Heart left ventricle (tissue), 16 donors: ENCODE data around the gene GRIP1. TPM values are rescaled to one million over a fixed set of nuclear protein-coding genes. Genes with fewer than 3 reads are reported as not detected.

ENCODE experiments used
- ATAC-seq, 4 donors: fragments of 200-7000 bp; cut with Tn5 transposase; one replicate each; pipeline ENCODE4 v1.9.1; 2020 to 2022; ENCODE audit warnings: moderate library complexity in 4 of 4, mild to moderate bottlenecking in 3 of 4, moderate number of reproducible peaks in 1 of 4
- DNase-seq, 5 donors: peaks; one replicate each; pipeline ENCODE4 v3.0.0-alpha.2; 2020
- H3K27ac ChIP-seq, 12 donors: fragments of 200-600 bp; sonication (generic) in 4 of 12; one replicate each; pipeline versions ENCODE4 v1.5.0 to v1.8.0; 2016 to 2022; ENCODE audit warnings: mild to moderate bottlenecking in 2 of 12
- H3K27me3 ChIP-seq, 9 donors: fragments of 200-600 bp; sonication (generic) in 2 of 9; one replicate each; pipeline versions ENCODE4 v1.5.1 to v1.8.0; 2016 to 2022; ENCODE audit warnings: mild to moderate bottlenecking in 3 of 9
- H3K36me3 ChIP-seq, 9 donors: fragments of 200-600 bp; sonication (generic) in 2 of 9; one replicate each; pipeline versions ENCODE4 v1.5.0 to v1.8.0; 2018 to 2022; ENCODE audit warnings: mild to moderate bottlenecking in 2 of 9
- H3K4me1 ChIP-seq, 12 donors: fragments of 200-600 bp; sonication (generic) in 4 of 12; one replicate each; pipeline versions ENCODE4 v1.5.0 to v1.8.0; 2016 to 2022; ENCODE audit warnings: mild to moderate bottlenecking in 3 of 12
- H3K4me3 ChIP-seq, 12 donors: fragments of 200-600 bp; sonication (generic) in 4 of 12; one replicate each; pipeline versions ENCODE4 v1.5.0 to v1.8.0; 2017 to 2022; ENCODE audit warnings: mild to moderate bottlenecking in 9 of 12, moderate library complexity in 4 of 12
- H3K9me3 ChIP-seq, 12 donors: fragments of 200-600 bp; sonication (generic) in 4 of 12; one replicate each; pipeline versions ENCODE4 v1.5.0 to v1.8.0; 2016 to 2022; ENCODE audit warnings: mild to moderate bottlenecking in 1 of 12
- POLR2A ChIP-seq, 2 donors: fragments of 450-650 bp; IDR thresholded peaks; one replicate each; pipeline ENCODE4 v1.6.1; 2017; ENCODE audit warnings: antibody characterized with exemption in 2 of 2, mild to moderate bottlenecking in 2 of 2, moderate library complexity in 2 of 2
- WGBS, 4 donors: extraction: QIAGEN DNeasy Blood & Tissue Kit in 2 of 4; methylation state at CpG; one replicate each; pipeline versions ENCODE4 v1.1.5 to v1.1.7; 2013 to 2018; 5-methylcytosine and 5-hydroxymethylcytosine counted together
- intact Hi-C, 10 donors: fragments of 100-400 bp; cut with DNase I; formaldehyde crosslinking; loops; one replicate each; pipeline versions ENCODE4 v1.11.1 to v1.14.2; 2022
- polyA plus RNA-seq, 2 donors: library from polyadenylated mRNA; stranded (reverse); fragments of 200-250 nt; gene quantifications; one replicate each; pipeline ENCODE4 v1.2.3, GENCODE V29; 2013
- total RNA-seq, 9 donors: library from RNA; depleted of rRNA in 2 of 9; stranded (reverse); fragments of >200 nt in 2 of 9; fragmentation: NEBNext Ultra II Directional in 3 of 9; extraction: Animal tissue kit (Norgen Biotek cat#: 25700) in 3 of 9; gene quantifications; one replicate each; pipeline versions ENCODE4 v1.1.0 to v1.2.4, GENCODE V29; 2016 to 2023
- TF ChIP-seq, protein P1 (sequence below), 12 donors: fragments of 200-600 bp; sonication (generic) in 4 of 12; IDR thresholded peaks; one replicate each; pipeline versions ENCODE4 v1.5.0 to v1.8.0; 2018 to 2022; ENCODE audit warnings: antibody characterized with exemption in 12 of 12, mild to moderate bottlenecking in 5 of 12
- donor health status: ischemic (EF 13 %, LVEDD 7.1; RV severe dilation, severe dysfunction).
- donor health status: healthy with polysubstance abuse.
- donor health status: DM: no; HTN: yes; CAD: no.
- donor health status: DM: no; HTN: no; CAD: no.
- donor health status: ischemic (EF 25% LVEDD 6.9; RV normal size, moderate dysfunction).
- donor health status: ischemic (EF 25% LVEDD 5.7; RV mildly dilated, moderate dysfunction).
- donor health status: healthy.
- donor health status: DM: yes; HTN: yes; CAD: no.
- donor health status: ischemic (EF 35%, LVEDD 5.7; RV mildly dilated, moderate dysfunction).
- donor health status: nonischemic (EF 11% LVEDD 7.7; RV severe dilation, severe dysfunction).
- donor health status: DM: yes; HTN: yes; CAD: no.
- donor health status: PGD.
- donor health status: ischemic (EF 29% LVEDD 5.4; RV normal size, mild dysfunction).
- donor health status: nonischemic (EF 23%, LVEDD 6.1; RV moderate dilation, normal function).

Gene GRIP1
- total and polyA plus RNA-seq, 11 donors, result 0.30 to 8.4 (median 1.5) TPM

DNA sequence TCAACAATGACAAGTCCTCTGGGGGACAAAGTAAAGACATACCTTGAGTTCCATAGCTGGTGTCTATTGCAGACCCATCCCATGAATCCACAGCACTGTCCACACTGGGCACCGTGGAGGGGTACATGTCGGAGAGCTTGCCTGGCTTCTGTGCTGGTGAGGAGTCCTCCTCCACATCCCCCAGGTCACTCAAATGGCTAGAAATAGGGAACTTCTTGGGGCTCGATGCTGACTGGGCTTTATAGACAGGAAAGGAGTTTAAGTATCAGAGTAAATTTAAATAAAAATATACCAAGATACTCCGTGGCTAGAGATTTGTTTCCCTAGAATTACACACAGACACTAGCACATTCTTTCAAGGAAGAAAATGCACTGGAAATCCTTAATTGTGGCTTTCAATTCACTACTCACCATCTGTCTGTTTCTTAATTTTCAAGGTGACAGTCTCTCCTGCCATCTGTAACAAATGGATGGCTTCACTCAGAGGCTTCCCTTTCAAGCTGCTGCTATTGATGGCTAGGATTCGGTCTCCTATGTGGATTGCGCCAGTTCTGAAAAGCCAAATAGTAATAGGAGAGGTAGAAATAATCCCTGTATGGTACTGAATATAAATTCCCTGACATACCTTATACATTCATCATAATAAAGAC is 286.5 kb downstream of the GRIP1 start:
- WGBS, 4 donors, result 85 to 93% (median 88%) methylated on average over 6 of the region's 6 CpGs
- intact Hi-C loops, result no loop called here
- no peak overlapping the region for H3K27ac ChIP-seq
- peaks cover 0 to 13% (median 0%) of the 10 kb centered on the region in 12 donors for H3K4me1 ChIP-seq
- no peak for DNase-seq
- H3K9me3 ChIP-seq, result no peaks in the 10 kb centered on the region
- H3K36me3 ChIP-seq, result no peaks in the 10 kb centered on the region
- ATAC-seq, result no peak
- H3K27me3 ChIP-seq, result no peaks in the 10 kb centered on the region
- TF ChIP-seq, protein P1, sequence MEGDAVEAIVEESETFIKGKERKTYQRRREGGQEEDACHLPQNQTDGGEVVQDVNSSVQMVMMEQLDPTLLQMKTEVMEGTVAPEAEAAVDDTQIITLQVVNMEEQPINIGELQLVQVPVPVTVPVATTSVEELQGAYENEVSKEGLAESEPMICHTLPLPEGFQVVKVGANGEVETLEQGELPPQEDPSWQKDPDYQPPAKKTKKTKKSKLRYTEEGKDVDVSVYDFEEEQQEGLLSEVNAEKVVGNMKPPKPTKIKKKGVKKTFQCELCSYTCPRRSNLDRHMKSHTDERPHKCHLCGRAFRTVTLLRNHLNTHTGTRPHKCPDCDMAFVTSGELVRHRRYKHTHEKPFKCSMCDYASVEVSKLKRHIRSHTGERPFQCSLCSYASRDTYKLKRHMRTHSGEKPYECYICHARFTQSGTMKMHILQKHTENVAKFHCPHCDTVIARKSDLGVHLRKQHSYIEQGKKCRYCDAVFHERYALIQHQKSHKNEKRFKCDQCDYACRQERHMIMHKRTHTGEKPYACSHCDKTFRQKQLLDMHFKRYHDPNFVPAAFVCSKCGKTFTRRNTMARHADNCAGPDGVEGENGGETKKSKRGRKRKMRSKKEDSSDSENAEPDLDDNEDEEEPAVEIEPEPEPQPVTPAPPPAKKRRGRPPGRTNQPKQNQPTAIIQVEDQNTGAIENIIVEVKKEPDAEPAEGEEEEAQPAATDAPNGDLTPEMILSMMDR (IDR thresholded peaks at IDR 0.05), result no peak
- TF ChIP-seq POLR2A (IDR thresholded peaks at IDR 0.05), result no peak
- H3K4me3 ChIP-seq, result no peak overlapping the region

DNA sequence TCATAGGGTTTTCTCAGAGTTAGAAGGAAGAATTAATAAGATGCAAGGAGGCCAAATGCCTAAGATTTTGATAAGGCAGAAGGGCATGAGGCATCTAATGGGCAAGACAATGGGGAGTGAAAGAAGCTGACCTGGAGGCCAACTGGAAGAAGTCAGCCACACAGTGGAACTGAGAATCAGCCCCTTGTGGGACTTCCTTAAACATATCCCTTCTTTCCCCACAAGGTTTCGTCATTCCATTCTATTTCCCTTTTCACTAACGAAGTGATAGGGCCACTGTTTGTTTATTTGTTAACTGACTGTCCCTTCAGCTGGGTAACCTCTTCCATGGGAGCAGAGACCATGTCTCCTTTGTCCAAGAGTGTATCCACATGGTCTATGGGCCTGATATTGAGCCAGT is 290.4 kb downstream of the GRIP1 start:
- H3K4me1 ChIP-seq, result peaks cover 0 to 13% (median 0%) of the 10 kb centered on the region in 12 donors
- intact Hi-C loops, result no loop called here
- ATAC-seq (peak in 3 of 4 donors; percentile 32 to 64 (median 42)), DNase-seq (peak in 1 of 5 donors; percentile 27)
- 49 to 59% (median 54%) methylated on average over 2 of the region's 2 CpGs for WGBS, 4 donors
- TF ChIP-seq POLR2A (IDR thresholded peaks at IDR 0.05), result no peak
- TF ChIP-seq, protein P1 (IDR thresholded peaks at IDR 0.05), result no peak
- H3K36me3 ChIP-seq, result no peaks in the 10 kb centered on the region
- no peaks in the 10 kb centered on the region for H3K9me3 ChIP-seq
- H3K27ac ChIP-seq, result peak overlapping the region in 2 of 12 donors; percentile 37 to 48
- H3K27me3 ChIP-seq, result no peaks in the 10 kb centered on the region
- H3K4me3 ChIP-seq, result no peak overlapping the region

DNA sequence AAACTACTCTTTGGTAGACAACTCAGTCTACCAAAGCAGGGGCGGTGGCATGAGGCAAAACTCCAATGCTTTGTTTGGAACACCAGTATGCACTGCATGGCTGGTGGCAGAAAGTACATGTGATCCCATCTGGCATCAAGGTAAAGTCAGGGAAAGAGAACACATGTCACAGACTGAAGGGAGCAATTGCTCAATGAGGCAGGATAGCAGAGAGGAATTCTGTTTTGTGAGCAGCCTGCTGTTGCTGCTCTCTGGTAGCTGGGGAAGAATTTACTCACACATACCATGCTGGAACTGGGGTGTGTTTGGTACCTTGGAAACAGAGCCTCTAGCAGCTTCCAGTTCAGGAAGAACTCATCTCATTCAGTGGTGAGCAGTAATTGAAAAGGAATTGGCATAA is 291.8 kb downstream of the GRIP1 start:
- no peaks in the 10 kb centered on the region for H3K36me3 ChIP-seq
- TF ChIP-seq, protein P1 (IDR thresholded peaks at IDR 0.05), result no peak
- no peak for TF ChIP-seq POLR2A (IDR thresholded peaks at IDR 0.05)

DNA sequence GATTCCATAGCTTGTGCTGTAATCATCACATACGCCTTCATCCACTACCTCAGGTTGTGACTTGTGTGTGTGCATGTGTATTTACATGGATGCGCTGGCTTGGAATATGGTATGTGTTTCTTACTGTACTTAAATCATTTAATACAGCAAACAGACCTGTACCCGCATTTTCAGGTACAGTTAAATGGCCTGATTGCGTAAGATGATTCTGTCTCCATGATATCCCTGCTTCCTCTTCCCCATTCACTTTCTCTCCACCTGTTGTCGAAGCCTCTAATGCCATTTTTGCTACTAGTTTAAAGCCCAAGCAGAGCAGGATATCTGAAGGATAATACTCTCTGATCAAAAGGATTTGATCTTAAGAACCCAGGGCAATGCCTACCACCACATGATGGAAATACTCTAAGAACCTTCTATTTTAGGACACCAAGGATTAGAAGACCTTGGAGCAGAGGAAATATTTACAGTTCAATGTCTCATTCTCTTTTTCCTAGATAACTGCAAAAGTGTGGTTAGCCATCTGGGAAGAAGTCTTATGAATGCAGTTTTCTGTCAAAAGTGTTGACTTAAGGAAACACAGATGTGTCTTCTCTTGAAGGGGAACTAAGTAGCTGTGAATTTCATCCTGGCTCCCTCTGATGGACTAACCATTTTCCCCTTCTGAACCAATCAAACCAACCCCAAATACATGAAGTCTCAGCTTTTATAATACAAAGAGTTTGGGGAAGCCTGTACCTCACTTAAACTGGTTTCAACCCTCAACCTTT is 297.9 kb downstream of the GRIP1 start:
- no peaks in the 10 kb centered on the region for H3K27me3 ChIP-seq
- H3K36me3 ChIP-seq, result no peaks in the 10 kb centered on the region
- TF ChIP-seq POLR2A (IDR thresholded peaks at IDR 0.05), result no peak
- TF ChIP-seq, protein P1 (IDR thresholded peaks at IDR 0.05), result no peak
- no peak for ATAC-seq
- no peak overlapping the region for H3K27ac ChIP-seq
- WGBS, 4 donors, result 91 to 94% (median 93%) methylated on average over 5 of the region's 5 CpGs
- no peak for DNase-seq
- H3K9me3 ChIP-seq, result no peaks in the 10 kb centered on the region
- no peak overlapping the region for H3K4me3 ChIP-seq
- intact Hi-C loops, result no loop called here
- peaks cover 0 to 21% (median 0%) of the 10 kb centered on the region in 12 donors for H3K4me1 ChIP-seq

More for the DNA sequence above, 291.8 kb downstream of the GRIP1 start:
- Histone ChIP-seq H3K4me1 (peaks cover 0 to 9% (median 0%) of the 10 kb centered on the region in 12 donors), H3K9me3 (no peaks in the 10 kb centered on the region), H3K27ac (no peak overlapping the region), H3K27me3 (no peaks in the 10 kb centered on the region), H3K4me3 (no peak overlapping the region)
- intact Hi-C loops, result no loop called here
- WGBS, 4 donors, result 93 to 100% (median 96%) methylated on average over 1 of the region's 1 CpG
- no peak for DNase-seq
- ATAC-seq, result no peak
